Smooth muscle cell (in vitro differentiated cells): Measurements from ENCODE around the gene SCP2. TPM values are rescaled to one million over a fixed set of nuclear protein-coding genes. Genes with fewer than 3 reads are reported as not detected.

Source experiments
- DNase-seq: peaks from one replicate; lab custom pipeline; 2025; ENCODE audit not compliant: unreplicated experiment; lab: John Stamatoyannopoulos, UW
- H2AFZ ChIP-seq: fragments of 200-600 bp; sonication (generic); 2 replicates; pipeline ENCODE4 v1.6.0; 2016; ENCODE audit warnings: antibody characterized with exemption, low read depth, mild to moderate bottlenecking
- H3F3A ChIP-seq: fragments of 200-600 bp; sonication (generic); 2 replicates; pipeline ENCODE4 v1.6.0; 2017; ENCODE audit warnings: antibody characterized with exemption, low read depth
- H3K27ac ChIP-seq: fragments of 200-600 bp; sonication (generic); 2 replicates; pipeline ENCODE4 v1.5.1; 2016; ENCODE audit warnings: low read depth, mild to moderate bottlenecking
- H3K27me3 ChIP-seq: fragments of 200-600 bp; sonication (generic); 2 replicates; pipeline ENCODE4 v1.6.1; 2016; ENCODE audit warnings: low read depth, mild to moderate bottlenecking
- H3K36me3 ChIP-seq: fragments of 200-600 bp; sonication (generic); 2 replicates; pipeline ENCODE4 v1.5.1; 2016; ENCODE audit warnings: low read depth
- H3K4me1 ChIP-seq: fragments of 200-600 bp; sonication (generic); 2 replicates; pipeline ENCODE4 v1.5.1; 2016; ENCODE audit warnings: low read depth
- H3K4me2 ChIP-seq: fragments of 200-600 bp; sonication (generic); 2 replicates; pipeline ENCODE4 v1.6.0; 2016; ENCODE audit warnings: mild to moderate bottlenecking
- H3K4me3 ChIP-seq: fragments of 200-600 bp; sonication (generic); 2 replicates; pipeline ENCODE4 v1.5.1; 2016; ENCODE audit warnings: mild to moderate bottlenecking
- H3K79me2 ChIP-seq: fragments of 200-600 bp; sonication (generic); 2 replicates; pipeline ENCODE4 v1.6.0; 2016; ENCODE audit warnings: low read depth, mild to moderate bottlenecking
- H3K9ac ChIP-seq: fragments of 200-600 bp; sonication (generic); 2 replicates; pipeline ENCODE4 v1.6.0; 2016; ENCODE audit warnings: low read depth
- H3K9me3 ChIP-seq: fragments of 200-600 bp; sonication (generic); replicated peaks from 2 replicates; pipeline ENCODE4 v1.5.1; 2016; ENCODE audit warnings: low read depth
- H4K20me1 ChIP-seq: fragments of 200-600 bp; sonication (generic); 2 replicates; pipeline ENCODE4 v1.6.0; 2016; ENCODE audit warnings: low read depth
- CTCF ChIP-seq: fragments of 200-600 bp; sonication (generic); IDR thresholded peaks from 2 replicates; pipeline ENCODE4 v1.5.1; 2017; ENCODE audit warnings: borderline replicate concordance, mild to moderate bottlenecking, antibody characterized with exemption; ENCODE audit not compliant: insufficient read depth, poor library complexity, severe bottlenecking
- WGBS: methylation state at CpG from one replicate; pipeline ENCODE4 v1.1.7; 2016; ENCODE audit warnings: low lambda C conversion rate; 5-methylcytosine and 5-hydroxymethylcytosine counted together
- polyA plus RNA-seq: library from polyadenylated mRNA; unstranded; fragments of >200 nt; fragmentation: Nextera tagmentation; extraction: Ambion mirVana; gene quantifications from 2 replicates; pipeline ENCODE4 v1.2.1, GENCODE V29; 2016
- total RNA-seq: library from RNA; depleted of rRNA; stranded (reverse); fragments of >200 nt; gene quantifications from 2 replicates; pipeline ENCODE4 v1.2.3, GENCODE V29; 2014

SCP2 gene
- total and polyA plus RNA-seq, 2 experiments from 2014 or later: 94.8 to 120 TPM

- Histone ChIP-seq H3K4me1 (no peaks in the 10 kb centered on the region), H3K27me3 (no peaks in the 10 kb centered on the region), H3K9ac (no peak overlapping the region), H3K4me3 (no peak overlapping the region), H3K27ac (no peak overlapping the region), H3K36me3 (no peaks in the 10 kb centered on the region), H2AFZ (no peak overlapping the region), H3K9me3 (no peaks in the 10 kb centered on the region), H3K4me2 (no peak overlapping the region), H4K20me1 (no peaks in the 10 kb centered on the region), H3F3A (no peaks in the 10 kb centered on the region), H3K79me2 (no peaks in the 10 kb centered on the region)
- no peak for TF ChIP-seq CTCF
- DNase-seq: no peak
- 94% methylated on average over 7 of the region's 8 CpGs for WGBS
Observed at GRCh38 chr1:53074313-53075154, 147.5 kb downstream of the SCP2 start.

GRCh38 chr1:53075206-53075605 lies 148.1 kb downstream of the SCP2 start:
- H3K9ac ChIP-seq: no peak overlapping the region
- no peak overlapping the region for H3K4me3 ChIP-seq
- H3K79me2 ChIP-seq: no peaks in the 10 kb centered on the region
- no peak overlapping the region for H2AFZ ChIP-seq
- TF ChIP-seq CTCF: no peak
- H3K27me3 ChIP-seq: no peaks in the 10 kb centered on the region
- DNase-seq: no peak
- no peaks in the 10 kb centered on the region for H3K4me1 ChIP-seq
- no peaks in the 10 kb centered on the region for H4K20me1 ChIP-seq
- no peaks in the 10 kb centered on the region for H3F3A ChIP-seq
- 95% methylated on average over 4 of the region's 4 CpGs for WGBS
- H3K9me3 ChIP-seq: no peaks in the 10 kb centered on the region
- no peak overlapping the region for H3K27ac ChIP-seq
- no peak overlapping the region for H3K4me2 ChIP-seq
- H3K36me3 ChIP-seq: no peaks in the 10 kb centered on the region

- no peaks in the 10 kb centered on the region for H3K27me3 ChIP-seq
- no peak overlapping the region for H3K27ac ChIP-seq
- no peaks in the 10 kb centered on the region for H4K20me1 ChIP-seq
- no peaks in the 10 kb centered on the region for H3K4me1 ChIP-seq
- H3K4me2 ChIP-seq: no peak overlapping the region
- no peak overlapping the region for H3K4me3 ChIP-seq
- H3F3A ChIP-seq: no peaks in the 10 kb centered on the region
- no peak for DNase-seq
- no peaks in the 10 kb centered on the region for H3K79me2 ChIP-seq
- TF ChIP-seq CTCF: no peak
- 87% methylated on average over 8 of the region's 8 CpGs for WGBS
- H2AFZ ChIP-seq: no peak overlapping the region
- no peaks in the 10 kb centered on the region for H3K36me3 ChIP-seq
- H3K9me3 ChIP-seq: no peaks in the 10 kb centered on the region
- H3K9ac ChIP-seq: no peak overlapping the region
Observed at GRCh38 chr1:53075761-53076163, 148.7 kb downstream of the SCP2 start.

GRCh38 chr1:53076165-53076564 lies 149.1 kb downstream of the SCP2 start:
- Histone ChIP-seq H3K27ac (no peak overlapping the region), H4K20me1 (no peaks in the 10 kb centered on the region), H3K9ac (no peak overlapping the region), H3F3A (no peaks in the 10 kb centered on the region), H3K27me3 (no peaks in the 10 kb centered on the region), H3K36me3 (no peaks in the 10 kb centered on the region), H2AFZ (no peak overlapping the region), H3K4me1 (no peaks in the 10 kb centered on the region), H3K4me3 (no peak overlapping the region), H3K4me2 (no peak overlapping the region), H3K9me3 (no peaks in the 10 kb centered on the region), H3K79me2 (no peaks in the 10 kb centered on the region)
- 94% methylated on average over 9 of the region's 9 CpGs for WGBS
- no peak for TF ChIP-seq CTCF
- DNase-seq: no peak
